Limb (tissue), 2 donors: Measurements from ENCODE around the gene OR10G4.
"Not testable (repeated sequence)": the region's sequence is repeated elsewhere in the genome, so short reads cannot be mapped to it uniquely, and the experiment has no call there.

Experiments
- DNase-seq, 2 donors: peaks; one replicate each; pipeline ENCODE4 v3.0.0-alpha.2; 2016; ENCODE audit errors: extremely low spot score in 2 of 2

OR10G4 gene

GRCh38 chr11:124012697-124013096, at the start of gene OR10G4:
OR10G4 (plus strand) TSS chr11:124012997; CDS start chr11:124015575, 2,578 bp downstream.
- DNase-seq: no peak

GRCh38 chr11:123973816-123974215, 39.0 kb upstream of the OR10G4 start:
- DNase-seq: no peak

- DNase-seq: no peak
Measured at GRCh38 chr11:123976770-123977560, 35.8 kb upstream of the OR10G4 start.

- DNase-seq: no peak
Measured at GRCh38 chr11:123977731-123978347, 35.0 kb upstream of the OR10G4 start, which contains the start of gene OR10S1. OR10S1 (minus strand) TSS chr11:123977781; CDS start chr11:123977664, 117 bp downstream.

GRCh38 chr11:123979311-123979710, 33.5 kb upstream of the OR10G4 start:
- no peak for DNase-seq

- no peak for DNase-seq
Measured at GRCh38 chr11:123995119-123995518, 17.7 kb upstream of the OR10G4 start, which contains the start of gene OR10G6. OR10G6 (minus strand) TSS chr11:123995161; CDS start chr11:123995161, 0 bp downstream.

GRCh38 chr11:124015837-124016236, 3.0 kb downstream of the OR10G4 start:
- not testable (repeated sequence) for DNase-seq

GRCh38 chr11:124026498-124026897, 13.7 kb downstream of the OR10G4 start, which contains the start of gene OR10G8:
OR10G8 (plus strand) TSS chr11:124026798; CDS start chr11:124029623, 2,825 bp downstream.
- DNase-seq: no peak

- DNase-seq: peak in 1 of 2 donors; percentile 52
Measured at GRCh38 chr11:124036666-124037065, 23.9 kb downstream of the OR10G4 start.

GRCh38 chr11:124039557-124039956, 26.8 kb downstream of the OR10G4 start:
- no peak for DNase-seq

GRCh38 chr11:124041254-124041653, 28.5 kb downstream of the OR10G4 start, which contains the start of gene OR10G7:
OR10G7 (minus strand) TSS chr11:124041325; CDS start chr11:124039001, 2,324 bp downstream.
- no peak for DNase-seq

- no peak for DNase-seq
Measured at GRCh38 chr11:124043420-124043819, 30.6 kb downstream of the OR10G4 start.

GRCh38 chr11:124050748-124051147, 38.0 kb downstream of the OR10G4 start:
- no peak for DNase-seq

- DNase-seq: no peak
Measured at GRCh38 chr11:124052966-124053365, 40.2 kb downstream of the OR10G4 start.
